ENCODE results near the gene F3. TPM values are rescaled to one million over a fixed set of nuclear protein-coding genes. Genes with fewer than 3 reads are reported as not detected.

Gene F3
- total RNA-seq, 1 experiment from 2014 or later = 7.8 TPM

DNA sequence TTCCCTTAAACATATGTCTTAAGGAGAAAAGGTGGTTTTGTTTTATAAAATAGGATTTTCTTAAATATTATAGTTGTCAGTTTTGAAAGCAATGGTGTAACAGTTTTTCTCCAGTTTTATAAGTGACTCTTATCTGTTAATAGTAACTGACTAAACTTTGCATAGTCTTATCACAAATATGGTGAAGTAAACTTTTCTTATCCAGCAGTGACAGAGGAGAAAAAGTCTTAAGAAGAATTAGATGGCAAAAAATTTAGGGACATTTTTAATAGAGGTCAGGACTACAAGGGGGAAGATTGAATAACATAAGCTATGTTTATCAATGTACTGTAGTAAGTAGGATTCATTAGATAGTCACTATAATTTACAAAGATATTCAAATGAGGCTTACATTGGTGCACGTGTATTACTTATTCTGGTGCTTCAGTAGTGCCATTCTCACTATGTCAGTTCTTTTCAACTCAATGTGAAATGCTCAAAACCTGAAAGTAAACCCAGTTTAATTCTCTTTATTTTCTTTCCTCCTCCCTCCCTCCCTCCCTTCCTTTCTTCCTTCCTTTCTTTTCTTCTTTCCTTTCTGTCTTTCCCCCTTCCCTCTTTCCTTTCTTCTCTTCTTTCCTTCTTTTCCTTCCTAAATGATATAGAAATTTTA lies 26.1 kb downstream of the F3 start (continued):
- no peak for TF ChIP-seq AFF4 (CRISPR knock-in tag; IDR thresholded peaks at IDR 0.05; ENCODE audit: borderline replicate concordance)

DNA sequence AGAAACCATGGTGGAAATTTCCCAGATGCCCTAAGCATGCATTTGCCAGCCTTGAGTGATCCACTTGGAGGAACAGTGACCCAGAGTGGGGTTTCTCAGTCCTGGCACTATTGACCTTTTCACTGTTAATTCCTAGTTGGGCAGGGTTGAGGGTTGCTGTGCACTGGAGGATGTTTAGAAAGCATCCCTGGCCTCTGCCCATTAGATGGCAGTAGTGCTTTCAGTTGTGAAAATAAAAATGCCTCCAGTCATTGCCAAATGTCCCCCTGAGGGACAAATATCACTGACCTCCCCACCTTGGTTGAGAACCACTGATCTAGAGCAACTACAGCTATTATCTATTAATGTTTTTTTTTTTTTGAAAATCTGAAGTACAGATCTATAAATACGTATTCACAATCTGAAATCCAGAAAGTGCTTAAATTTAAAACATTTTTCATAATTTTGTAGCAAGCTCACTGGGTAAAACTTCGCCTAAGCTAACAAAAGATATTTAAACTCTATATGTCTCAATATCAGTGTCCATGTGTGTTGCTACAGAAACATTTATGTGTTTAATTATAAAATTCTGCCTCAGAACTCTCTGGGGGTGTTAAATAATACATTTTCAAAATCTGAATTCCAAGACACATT lies 27.3 kb downstream of the F3 start:
- no peaks in the 10 kb centered on the region for H3K27me3 Mint-ChIP-seq (ENCODE audit: low read depth)
- DNase-seq (ENCODE audit: low spot score) = peak; percentile 42
- H3K36me3 Mint-ChIP-seq = peaks cover 9% of the 10 kb centered on the region
- peak; percentile 88 for ATAC-seq
- peak; percentile 26; the same call in 1 of the 2 replicates for TF ChIP-seq CTCF (IDR thresholded peaks at IDR 0.05)
- TF ChIP-seq E2F5 (CRISPR knock-in tag; IDR thresholded peaks at IDR 0.05) = no peak
- no peak overlapping the region for H3K4me3 Mint-ChIP-seq
- ChIA-PET POLR2A (no interaction called here), CTCF (interaction anchor here (0.6 to 1.5 kb wide), 7 partner anchors 33 to 320 kb away, joined by 3 to 7 read pairs (median 3); no protein-coding TSS in a partner anchor)
- no peak overlapping the region for H3K27ac Mint-ChIP-seq
- H3K9me3 Mint-ChIP-seq = no peaks in the 10 kb centered on the region
- peaks cover under 1% of the 10 kb centered on the region for H3K4me1 Mint-ChIP-seq

DNA sequence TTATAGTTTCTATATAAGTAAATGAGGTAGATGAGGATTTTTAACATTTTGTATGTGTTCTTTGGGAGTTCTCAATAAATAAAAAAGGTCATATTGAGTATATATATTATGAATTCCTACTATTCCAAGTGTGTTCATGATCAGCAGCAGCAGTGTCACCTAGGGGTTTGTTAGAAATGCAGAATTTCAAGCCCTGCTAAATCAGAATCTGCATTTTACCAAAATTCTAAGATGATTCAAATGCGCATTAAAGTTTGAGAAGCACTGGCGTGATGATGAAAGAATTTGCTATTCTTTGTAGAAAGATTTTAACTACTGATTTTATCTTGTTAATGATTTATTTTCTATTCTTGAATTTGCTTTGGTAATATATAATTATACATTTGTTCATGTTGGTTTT lies 28.7 kb downstream of the F3 start:
- ATAC-seq (no peak), DNase-seq (ENCODE audit: low spot score) (no peak)
- CTCF ChIA-PET = interaction anchor here (1.5 kb wide), 2 partner anchors 32 to 289 kb away, joined by 4 to 7 read pairs; no protein-coding TSS in a partner anchor
- peaks cover 15% of the 10 kb centered on the region for H3K36me3 Mint-ChIP-seq
- TF ChIP-seq NR1H2 (CRISPR knock-in tag; IDR thresholded peaks at IDR 0.05) (no peak), RELA (CRISPR knock-in tag; IDR thresholded peaks at IDR 0.05; ENCODE audit: borderline replicate concordance) (no peak), JAZF1 (CRISPR knock-in tag; IDR thresholded peaks at IDR 0.05) (no peak), ZNF138 (CRISPR knock-in tag; conservative IDR thresholded peaks at IDR 0.05) (no peak), IRF1 (CRISPR knock-in tag; IDR thresholded peaks at IDR 0.05) (no peak), HMGXB4 (CRISPR knock-in tag; IDR thresholded peaks at IDR 0.05) (no peak), NFYB (CRISPR knock-in tag; conservative IDR thresholded peaks at IDR 0.05; ENCODE audit: low read depth) (no peak), SP1 (CRISPR knock-in tag; conservative IDR thresholded peaks at IDR 0.05) (no peak), ETV6 (CRISPR knock-in tag; IDR thresholded peaks at IDR 0.05) (no peak), E2F1 (CRISPR knock-in tag; IDR thresholded peaks at IDR 0.05) (no peak), MYBL2 (CRISPR knock-in tag; IDR thresholded peaks at IDR 0.05) (no peak), GTF2I (CRISPR knock-in tag; conservative IDR thresholded peaks at IDR 0.05) (no peak), MLX (CRISPR knock-in tag; IDR thresholded peaks at IDR 0.05) (no peak), ZNF423 (CRISPR knock-in tag; IDR thresholded peaks at IDR 0.05) (no peak), ATF3 (CRISPR knock-in tag; conservative IDR thresholded peaks at IDR 0.05) (no peak), SOX15 (CRISPR knock-in tag; IDR thresholded peaks at IDR 0.05) (no peak)
- TF ChIP-seq, protein P1, sequence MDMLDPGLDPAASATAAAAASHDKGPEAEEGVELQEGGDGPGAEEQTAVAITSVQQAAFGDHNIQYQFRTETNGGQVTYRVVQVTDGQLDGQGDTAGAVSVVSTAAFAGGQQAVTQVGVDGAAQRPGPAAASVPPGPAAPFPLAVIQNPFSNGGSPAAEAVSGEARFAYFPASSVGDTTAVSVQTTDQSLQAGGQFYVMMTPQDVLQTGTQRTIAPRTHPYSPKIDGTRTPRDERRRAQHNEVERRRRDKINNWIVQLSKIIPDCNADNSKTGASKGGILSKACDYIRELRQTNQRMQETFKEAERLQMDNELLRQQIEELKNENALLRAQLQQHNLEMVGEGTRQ (CRISPR knock-in tag; IDR thresholded peaks at IDR 0.05) = no peak
- no peak overlapping the region for H3K27ac Mint-ChIP-seq
- H3K27me3 Mint-ChIP-seq (ENCODE audit: low read depth) = no peaks in the 10 kb centered on the region
- H3K9me3 Mint-ChIP-seq = no peaks in the 10 kb centered on the region
- POLR2A ChIA-PET = no interaction called here
- H3K4me3 Mint-ChIP-seq = no peak overlapping the region
- no peaks in the 10 kb centered on the region for H3K4me1 Mint-ChIP-seq

All from WTC11 (cell line).